HepG2 (cell line): ENCODE results near the gene SPACDR. TPM values are rescaled to one million over a fixed set of nuclear protein-coding genes. Genes with fewer than 3 reads are reported as not detected.

ENCODE experiments used
- AHDC1 ChIP-seq: sonication (generic); formaldehyde crosslinking; IDR thresholded peaks from 2 replicates; pipeline ENCODE4 v1.5.1; 2020; ENCODE audit warnings: mild to moderate bottlenecking, missing genetic modification reagents, borderline replicate concordance
- CEBPZ ChIP-seq: IDR thresholded peaks from 2 replicates; pipeline ENCODE4 v1.6.1; 2012; ENCODE audit warnings: low read length, improper control_type of control experiment
- CENPT ChIP-seq: sonication (generic); formaldehyde crosslinking; IDR thresholded peaks from 2 replicates; pipeline ENCODE4 v1.8.0; 2022; ENCODE audit warnings: low read depth, mild to moderate bottlenecking, moderate library complexity, missing genetic modification reagents
- CREB3 ChIP-seq: sonication (generic); formaldehyde crosslinking; IDR thresholded peaks from 2 replicates; pipeline ENCODE4 v1.5.0; 2020; ENCODE audit warnings: missing genetic modification reagents
- PTBP1 ChIP-seq: fragments of 200-400 bp; formaldehyde crosslinking; IDR thresholded peaks from 2 replicates; pipeline ENCODE4 v1.6.1; 2018; ENCODE audit warnings: low read length, low read depth; ENCODE audit not compliant: poor library complexity, severe bottlenecking
- SP4 ChIP-seq: sonication (generic); formaldehyde crosslinking; IDR thresholded peaks from 2 replicates; pipeline ENCODE4 v1.8.1; 2023; ENCODE audit warnings: mild to moderate bottlenecking, missing genetic modification reagents
- ZFP82 ChIP-seq: sonication (generic); formaldehyde crosslinking; IDR thresholded peaks from 2 replicates; pipeline ENCODE4 v1.5.1; 2020; ENCODE audit warnings: mild to moderate bottlenecking, missing genetic modification reagents, borderline replicate concordance
- ZNF430 ChIP-seq: sonication (generic); formaldehyde crosslinking; IDR thresholded peaks from 2 replicates; pipeline ENCODE4 v1.9.0; 2021; ENCODE audit warnings: mild to moderate bottlenecking, missing genetic modification reagents
- ZNF569 ChIP-seq: sonication (generic); formaldehyde crosslinking; IDR thresholded peaks from 2 replicates; pipeline ENCODE4 v1.5.0; 2020; ENCODE audit warnings: mild to moderate bottlenecking, missing genetic modification reagents, moderate library complexity, borderline replicate concordance
- ZNF780A ChIP-seq: sonication (generic); formaldehyde crosslinking; IDR thresholded peaks from 2 replicates; pipeline ENCODE4 v1.8.0; 2022; ENCODE audit warnings: mild to moderate bottlenecking, missing genetic modification reagents, moderate library complexity
- polyA plus RNA-seq, 8 experiments: library from polyadenylated mRNA; depleted of rRNA in 3 of 8; stranded (reverse) in 7 of 8; unstranded in 1 of 8; fragments of >200 nt; fragmentation: Illumina TruSeq in 4 of 8; extraction: Trizol in 4 of 8; gene quantifications; 2 replicates each; pipeline versions ENCODE4 v1.2.1 to v1.2.3, GENCODE V29; 2011 to 2016; ENCODE audit warnings: low read depth in 4 of 8, missing spikeins in 1 of 8, mixed read lengths in 1 of 8; ENCODE audit not compliant: insufficient read depth in 1 of 8
- total RNA-seq, 5 experiments: library from RNA; depleted of rRNA; stranded (reverse); fragments of >200 nt; fragmentation: Illumina TruSeq; extraction: Trizol; gene quantifications; 2 replicates each; pipeline ENCODE4 v1.2.3, GENCODE V29; 2016; ENCODE audit warnings: low read depth in 1 of 5
- TF ChIP-seq, protein P1 (sequence below): sonication (generic); formaldehyde crosslinking; IDR thresholded peaks from 2 replicates; pipeline ENCODE4 v1.4.0; 2020; ENCODE audit warnings: missing genetic modification reagents
- TF ChIP-seq, protein P2 (sequence below): sonication (generic); formaldehyde crosslinking; conservative IDR thresholded peaks from 2 replicates; pipeline ENCODE4 v1.8.0; 2022; ENCODE audit warnings: missing genetic modification reagents
- TF ChIP-seq, protein P3 (sequence below): IDR thresholded peaks from 2 replicates; pipeline ENCODE4 v1.6.1; 2016; ENCODE audit warnings: missing genetic modification reagents, missing compliant biosample characterization

Gene SPACDR
- total and polyA plus RNA-seq, 2 of the 13 experiments (the other 11 are each of a cell fraction or from before 2014, with no cell fraction given) = 0.41 TPM; not detected in 1

DNA sequence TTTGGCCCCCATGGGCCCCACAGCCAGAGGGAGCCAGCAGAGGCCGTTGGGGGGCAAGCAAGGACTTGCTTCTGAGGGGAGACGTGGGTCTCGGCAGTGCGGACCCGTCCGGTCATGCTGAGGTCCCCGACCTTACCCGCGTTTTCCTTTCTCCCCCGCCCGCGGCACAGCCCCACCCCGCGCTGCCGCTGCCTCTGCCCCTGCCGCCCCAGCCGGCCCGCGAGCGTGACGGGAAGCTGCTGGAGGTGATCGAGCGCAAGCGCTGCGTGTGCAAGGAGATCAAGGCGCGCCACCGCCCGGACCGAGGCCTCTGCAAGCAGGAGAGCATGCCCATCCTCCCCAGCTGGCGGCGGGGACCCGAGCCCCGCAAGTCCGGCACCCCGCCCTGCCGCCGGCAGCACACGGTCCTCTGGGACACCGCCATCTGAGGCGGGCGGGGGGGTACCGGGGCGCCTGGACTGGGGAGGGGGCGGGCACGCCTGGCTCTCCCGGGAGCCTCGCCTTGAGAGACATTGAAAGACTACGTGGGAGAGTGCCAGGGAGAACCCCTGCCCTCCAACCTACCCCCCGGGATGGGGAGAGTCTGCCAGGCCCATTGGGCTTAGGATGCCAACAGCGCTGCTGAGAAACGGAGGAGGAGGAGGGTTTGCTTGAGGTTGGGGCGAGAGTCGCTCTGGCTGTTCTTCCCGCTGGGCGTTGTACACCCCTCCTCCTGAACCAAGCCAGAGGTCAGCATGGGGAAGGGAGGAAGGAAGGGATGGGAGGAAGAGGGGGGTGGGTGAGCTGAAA, 29.6 kb upstream of the SPACDR start (continued):
- TF ChIP-seq AHDC1 (CRISPR knock-in tag) (no peak), SP4 (CRISPR knock-in tag) (no peak), PTBP1 (peak; percentile 56), ZFP82 (CRISPR knock-in tag) (no peak), CEBPZ (no peak), CENPT (CRISPR knock-in tag) (no peak), ZNF569 (no peak), CREB3 (CRISPR knock-in tag) (no peak), ZNF430 (CRISPR knock-in tag) (peak; percentile 48; the same call in 1 of the 2 replicates), ZNF780A (CRISPR knock-in tag) (no peak)
- TF ChIP-seq, protein P1, sequence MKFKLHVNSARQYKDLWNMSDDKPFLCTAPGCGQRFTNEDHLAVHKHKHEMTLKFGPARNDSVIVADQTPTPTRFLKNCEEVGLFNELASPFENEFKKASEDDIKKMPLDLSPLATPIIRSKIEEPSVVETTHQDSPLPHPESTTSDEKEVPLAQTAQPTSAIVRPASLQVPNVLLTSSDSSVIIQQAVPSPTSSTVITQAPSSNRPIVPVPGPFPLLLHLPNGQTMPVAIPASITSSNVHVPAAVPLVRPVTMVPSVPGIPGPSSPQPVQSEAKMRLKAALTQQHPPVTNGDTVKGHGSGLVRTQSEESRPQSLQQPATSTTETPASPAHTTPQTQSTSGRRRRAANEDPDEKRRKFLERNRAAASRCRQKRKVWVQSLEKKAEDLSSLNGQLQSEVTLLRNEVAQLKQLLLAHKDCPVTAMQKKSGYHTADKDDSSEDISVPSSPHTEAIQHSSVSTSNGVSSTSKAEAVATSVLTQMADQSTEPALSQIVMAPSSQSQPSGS (CRISPR knock-in tag) = no peak
- TF ChIP-seq, protein P2, sequence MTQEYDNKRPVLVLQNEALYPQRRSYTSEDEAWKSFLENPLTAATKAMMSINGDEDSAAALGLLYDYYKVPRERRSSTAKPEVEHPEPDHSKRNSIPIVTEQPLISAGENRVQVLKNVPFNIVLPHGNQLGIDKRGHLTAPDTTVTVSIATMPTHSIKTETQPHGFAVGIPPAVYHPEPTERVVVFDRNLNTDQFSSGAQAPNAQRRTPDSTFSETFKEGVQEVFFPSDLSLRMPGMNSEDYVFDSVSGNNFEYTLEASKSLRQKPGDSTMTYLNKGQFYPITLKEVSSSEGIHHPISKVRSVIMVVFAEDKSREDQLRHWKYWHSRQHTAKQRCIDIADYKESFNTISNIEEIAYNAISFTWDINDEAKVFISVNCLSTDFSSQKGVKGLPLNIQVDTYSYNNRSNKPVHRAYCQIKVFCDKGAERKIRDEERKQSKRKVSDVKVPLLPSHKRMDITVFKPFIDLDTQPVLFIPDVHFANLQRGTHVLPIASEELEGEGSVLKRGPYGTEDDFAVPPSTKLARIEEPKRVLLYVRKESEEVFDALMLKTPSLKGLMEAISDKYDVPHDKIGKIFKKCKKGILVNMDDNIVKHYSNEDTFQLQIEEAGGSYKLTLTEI (CRISPR knock-in tag) = no peak
- TF ChIP-seq, protein P3, sequence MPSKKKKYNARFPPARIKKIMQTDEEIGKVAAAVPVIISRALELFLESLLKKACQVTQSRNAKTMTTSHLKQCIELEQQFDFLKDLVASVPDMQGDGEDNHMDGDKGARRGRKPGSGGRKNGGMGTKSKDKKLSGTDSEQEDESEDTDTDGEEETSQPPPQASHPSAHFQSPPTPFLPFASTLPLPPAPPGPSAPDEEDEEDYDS (CRISPR knock-in tag) = no peak
